Measurements from ENCODE around the gene TAX1BP1. TPM values are rescaled to one million over a fixed set of nuclear protein-coding genes. Genes with fewer than 3 reads are reported as not detected.

TAX1BP1 gene
- total RNA-seq, 1 experiment from 2014 or later = 58.3 TPM

- no peak overlapping the region for H2BK120ac ChIP-seq (ENCODE audit: low read depth, low read length, poor library complexity, severe bottlenecking)
- no peak for TF ChIP-seq CTCF (conservative IDR thresholded peaks at IDR 0.05)
- no peak overlapping the region for H4K91ac ChIP-seq (ENCODE audit: insufficient read length, low read depth, low read length)
- no peak overlapping the region for H3K18ac ChIP-seq (ENCODE audit: insufficient read length, low read depth, low read length)
- H3T11ph ChIP-seq (ENCODE audit: low read length) = no peak overlapping the region
- H3K27ac Mint-ChIP-seq = no peak overlapping the region
- no peak overlapping the region for H3K23ac ChIP-seq (ENCODE audit: insufficient read length, low read depth, low read length)
- no peak overlapping the region for H3K14ac ChIP-seq (ENCODE audit: insufficient read depth, low read length)
- WGBS (ENCODE audit: extremely low coverage, insufficient read length, low lambda C conversion rate) = no CpG with 5 or more reads among the region's 2 CpGs
- H3K27me3 Mint-ChIP-seq (ENCODE audit: low read depth) = no peaks in the 10 kb centered on the region
- no peaks in the 10 kb centered on the region for H3K23me2 ChIP-seq (ENCODE audit: insufficient read length, low read depth, low read length, poor library complexity, severe bottlenecking)
- no peak overlapping the region for H2BK15ac ChIP-seq (ENCODE audit: low read depth, low read length)
- no peak overlapping the region for H3K4me3 Mint-ChIP-seq
- no peaks in the 10 kb centered on the region for H3K79me2 ChIP-seq (ENCODE audit: insufficient read depth, low read length)
- H4K8ac ChIP-seq (replicated peaks; ENCODE audit: insufficient read length, low read depth, low read length) = no peak overlapping the region
- H3K9me3 Mint-ChIP-seq = no peaks in the 10 kb centered on the region
- H3K27me3 ChIP-seq (ENCODE audit: insufficient read depth, low read length) = no peaks in the 10 kb centered on the region
- no peak overlapping the region for H2AFZ ChIP-seq (ENCODE audit: low read length)
- DNase-seq = no peak
- no peaks in the 10 kb centered on the region for H4K20me1 ChIP-seq (ENCODE audit: control insufficient read depth, insufficient read depth, insufficient read length)
- H2AK5ac ChIP-seq (ENCODE audit: insufficient read length, low read length) = no peak overlapping the region
- H4K5ac ChIP-seq (ENCODE audit: insufficient read length, low read depth, low read length) = no peak overlapping the region
- H2BK5ac ChIP-seq (ENCODE audit: insufficient read length, low read length) = no peak overlapping the region
- H3K36me3 Mint-ChIP-seq (ENCODE audit: insufficient read depth in 1 of 3, low read depth in 3 of 3) = no peaks in the 10 kb centered on the region
- H3K4ac ChIP-seq (ENCODE audit: low read depth, low read length) = no peak overlapping the region
- H2BK12ac ChIP-seq (ENCODE audit: insufficient read length, low read depth, low read length) = no peak overlapping the region
- H2BK20ac ChIP-seq (ENCODE audit: low read depth, low read length, poor library complexity, severe bottlenecking) = no peak overlapping the region
- H3K4me2 ChIP-seq (ENCODE audit: insufficient read depth, insufficient read length, low read length) = no peak overlapping the region
- peaks cover 16 to 18% of the 10 kb centered on the region in 2 experiments for H3K4me1 Mint-ChIP-seq
- H3K9ac ChIP-seq (ENCODE audit: extremely low read depth, insufficient read length, low read length) = no peak overlapping the region
- H3K79me1 ChIP-seq (ENCODE audit: insufficient read depth, low read depth, low read length, poor library complexity, severe bottlenecking) = no peaks in the 10 kb centered on the region
- H3K56ac ChIP-seq (ENCODE audit: insufficient read length, low read depth, low read length) = no peak overlapping the region
- H3K27ac ChIP-seq (ENCODE audit: insufficient read length, low read depth, low read length) = no peak overlapping the region
- H3K9me3 ChIP-seq (ENCODE audit: control insufficient read depth, low read depth, low read length) = no peaks in the 10 kb centered on the region
- 0 out of 2 replicates have a peak, but pooled peaks cover 3% of the 10 kb centered on the region for H3K4me1 ChIP-seq (ENCODE audit: insufficient read depth, low read length)
Observed at GRCh38 chr7:27875832-27876231, 135.9 kb downstream of the TAX1BP1 start.

Measured in H9 (cell line).